ENCODE measurements around the gene SLFN13.

GRCh38 chr17:35448899-35449227 lies 297 bp upstream of the SLFN13 start:
- TF ChIP-seq POLR2A (IDR thresholded peaks at IDR 0.05; ENCODE audit: low read depth, low read length) (no peak), CTCF (conservative IDR thresholded peaks at IDR 0.05; ENCODE audit: low read depth, low read length) (no peak), USF2 (IDR thresholded peaks at IDR 0.05; ENCODE audit: low read depth, low read length) (no peak), MXI1 (IDR thresholded peaks at IDR 0.05; ENCODE audit: borderline replicate concordance, low read depth, low read length) (no peak), CHD1 (IDR thresholded peaks at IDR 0.05; ENCODE audit: low read depth, low read length) (no peak)
- TF ChIP-seq, protein P1, sequence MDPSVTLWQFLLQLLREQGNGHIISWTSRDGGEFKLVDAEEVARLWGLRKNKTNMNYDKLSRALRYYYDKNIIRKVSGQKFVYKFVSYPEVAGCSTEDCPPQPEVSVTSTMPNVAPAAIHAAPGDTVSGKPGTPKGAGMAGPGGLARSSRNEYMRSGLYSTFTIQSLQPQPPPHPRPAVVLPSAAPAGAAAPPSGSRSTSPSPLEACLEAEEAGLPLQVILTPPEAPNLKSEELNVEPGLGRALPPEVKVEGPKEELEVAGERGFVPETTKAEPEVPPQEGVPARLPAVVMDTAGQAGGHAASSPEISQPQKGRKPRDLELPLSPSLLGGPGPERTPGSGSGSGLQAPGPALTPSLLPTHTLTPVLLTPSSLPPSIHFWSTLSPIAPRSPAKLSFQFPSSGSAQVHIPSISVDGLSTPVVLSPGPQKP (IDR thresholded peaks at IDR 0.05; ENCODE audit: borderline replicate concordance, low read depth, low read length): no peak

Measured in IMR-90 (cell line).